RWPE1 (cell line): Measurements from ENCODE around the gene NR2F1.

Experiments
- CTCF ChIA-PET: fragments of 350-600 bp; sonication (Branson Sonifier 250); formaldehyde crosslinking; extraction: SDS; loops from one replicate; lab custom pipeline; 2021; lab: Yijun Ruan, JAX
- POLR2A ChIA-PET: fragments of 400-600 bp; formaldehyde crosslinking; extraction: SDS; loops from one replicate; lab custom pipeline; 2020; ENCODE audit warnings: antibody characterized with exemption; ENCODE audit not compliant: low non-redundant PET; lab: Yijun Ruan, JAX
- DNase-seq: peaks from one replicate; pipeline ENCODE4 v3.0.0; 2012; ENCODE audit warnings: low spot score
- H3K27ac ChIP-seq: fragments of 450-650 bp; 2 replicates; pipeline ENCODE4 v1.5.1; 2017
- CTCF ChIP-seq: fragments of 450-650 bp; conservative IDR thresholded peaks from 2 replicates; pipeline ENCODE4 v1.5.1; 2017; ENCODE audit warnings: low read depth, mild to moderate bottlenecking

Gene NR2F1

GRCh38 chr5:93632327-93632726 is 49.3 kb downstream of the NR2F1 start:
- no peak overlapping the region for H3K27ac ChIP-seq
- TF ChIP-seq CTCF = no peak
- ChIA-PET POLR2A (no interaction called here), CTCF (no interaction called here)
- no peak for DNase-seq

GRCh38 chr5:93635991-93636390 is 53.0 kb downstream of the NR2F1 start:
- ChIA-PET CTCF (no interaction called here), POLR2A (no interaction called here)
- TF ChIP-seq CTCF = no peak
- no peak for DNase-seq
- no peak overlapping the region for H3K27ac ChIP-seq

GRCh38 chr5:93636837-93637236 is 53.8 kb downstream of the NR2F1 start:
- POLR2A ChIA-PET = no interaction called here
- TF ChIP-seq CTCF = no peak
- no peak overlapping the region for H3K27ac ChIP-seq
- CTCF ChIA-PET = interaction anchor here (0.6 to 0.7 kb wide), 3 partner anchors 41 to 706 kb away, joined by 3 to 4 read pairs (median 3); no protein-coding TSS in a partner anchor
- no peak for DNase-seq

- no peak for DNase-seq
- CTCF ChIA-PET = interaction anchor here (0.6 to 0.7 kb wide), 2 partner anchors 40 to 707 kb away, joined by 3 to 4 read pairs; no protein-coding TSS in a partner anchor
- POLR2A ChIA-PET = no interaction called here
- no peak overlapping the region for H3K27ac ChIP-seq
- TF ChIP-seq CTCF = no peak
Measured at GRCh38 chr5:93637697-93638096, 54.7 kb downstream of the NR2F1 start.

- POLR2A ChIA-PET = no interaction called here
- CTCF ChIA-PET = no interaction called here
Measured at GRCh38 chr5:93642526-93642925, 59.5 kb downstream of the NR2F1 start.

More at GRCh38 chr5:93642526-93642925, 59.5 kb downstream of the NR2F1 start:
- no peak for TF ChIP-seq CTCF
- DNase-seq = no peak
- no peak overlapping the region for H3K27ac ChIP-seq
